Activated T-cell treated with anti-CD3 and anti-CD28 coated beads, Interleukin-2, amount 50 U/mL, for 1 hour (primary cell): ENCODE data around the gene PNMT.
A peak's percentile ranks its signal among the peaks of the same experiment; 100 is the strongest.

Experiments
- DNase-seq: peaks from one replicate; pipeline ENCODE4 v3.0.0-alpha.2; 2020

PNMT gene, protein sequence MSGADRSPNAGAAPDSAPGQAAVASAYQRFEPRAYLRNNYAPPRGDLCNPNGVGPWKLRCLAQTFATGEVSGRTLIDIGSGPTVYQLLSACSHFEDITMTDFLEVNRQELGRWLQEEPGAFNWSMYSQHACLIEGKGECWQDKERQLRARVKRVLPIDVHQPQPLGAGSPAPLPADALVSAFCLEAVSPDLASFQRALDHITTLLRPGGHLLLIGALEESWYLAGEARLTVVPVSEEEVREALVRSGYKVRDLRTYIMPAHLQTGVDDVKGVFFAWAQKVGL

DNA sequence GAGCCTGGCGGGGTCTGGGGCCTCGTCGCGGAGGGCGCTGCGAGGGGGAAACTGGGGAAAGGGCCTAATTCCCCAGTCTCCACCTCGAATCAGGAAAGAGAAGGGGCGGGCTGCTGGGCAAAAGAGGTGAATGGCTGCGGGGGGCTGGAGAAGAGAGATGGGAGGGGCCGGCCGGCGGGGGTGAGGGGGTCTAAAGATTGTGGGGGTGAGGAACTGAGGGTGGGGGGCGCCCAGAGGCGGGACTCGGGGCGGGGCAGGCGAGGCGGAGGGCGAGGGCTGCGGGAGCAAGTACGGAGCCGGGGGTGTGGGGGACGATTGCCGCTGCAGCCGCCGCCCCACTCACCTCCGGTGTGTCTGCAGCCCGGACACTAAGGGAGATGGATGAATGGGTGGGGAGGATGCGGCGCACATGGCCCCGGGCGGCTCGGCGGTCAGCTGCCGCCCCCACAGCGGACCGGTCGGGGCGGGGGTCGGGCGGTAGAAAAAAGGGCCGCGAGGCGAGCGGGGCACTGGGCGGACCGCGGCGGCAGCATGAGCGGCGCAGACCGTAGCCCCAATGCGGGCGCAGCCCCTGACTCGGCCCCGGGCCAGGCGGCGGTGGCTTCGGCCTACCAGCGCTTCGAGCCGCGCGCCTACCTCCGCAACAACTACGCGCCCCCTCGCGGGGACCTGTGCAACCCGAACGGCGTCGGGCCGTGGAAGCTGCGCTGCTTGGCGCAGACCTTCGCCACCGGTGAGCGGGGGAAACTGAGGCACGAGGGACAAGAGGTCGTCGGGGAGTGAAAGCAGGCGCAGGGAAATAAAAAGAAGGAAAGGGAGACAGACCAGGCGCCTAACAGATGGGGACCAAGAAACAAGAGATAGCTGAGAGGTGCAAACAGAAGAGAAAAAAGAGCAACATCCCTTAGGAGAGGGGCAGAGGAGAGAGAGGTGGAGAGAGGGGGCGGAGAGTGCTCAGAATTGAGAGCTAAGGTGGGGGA lies at the start of gene PNMT:
Gene PNMT, plus strand, starts transcription at position 509 of the 980 bp plus-strand sequence. Its CDS starts 23 bp downstream, at position 532.
- DNase-seq, result peak; percentile 69

DNA sequence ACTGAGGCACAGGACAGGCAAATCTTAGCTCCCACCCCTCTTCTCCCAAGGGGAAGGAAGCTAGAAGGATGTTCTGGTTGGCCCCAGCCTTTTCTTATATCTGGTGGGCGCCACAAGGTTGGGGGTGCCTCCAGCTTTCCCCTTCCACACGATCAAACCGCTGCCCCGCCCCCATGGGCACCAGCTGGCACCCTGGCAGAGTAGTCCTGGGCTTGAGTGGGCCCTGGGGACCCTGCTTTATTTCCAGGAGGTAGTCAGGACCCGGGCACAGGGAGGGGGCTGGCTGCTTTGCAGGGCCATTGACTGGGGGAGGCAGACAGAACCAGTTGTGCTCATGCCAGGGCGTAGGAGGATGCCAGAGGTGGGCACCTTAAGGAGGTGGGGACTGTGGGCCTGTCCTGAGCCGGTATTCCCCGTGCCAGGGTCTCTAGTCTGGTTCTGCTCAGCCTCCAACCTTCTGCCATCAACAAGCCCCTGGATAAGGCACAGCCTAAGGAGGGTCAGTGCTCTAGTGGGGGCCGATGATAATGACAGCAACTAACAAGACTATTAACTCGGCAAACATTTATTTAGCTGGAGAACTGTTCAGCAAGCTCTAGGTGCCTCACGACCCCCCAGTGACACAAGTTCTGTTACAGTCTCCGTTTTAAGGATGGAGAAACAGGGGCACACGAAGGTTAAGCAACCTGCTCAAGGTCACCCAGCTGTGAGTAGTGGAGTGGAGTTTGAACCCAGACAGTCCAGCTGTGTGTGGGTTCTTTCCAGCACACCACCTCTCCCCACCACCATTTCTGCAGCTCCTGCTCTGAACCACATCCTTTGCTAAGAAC lies 49.1 kb upstream of the PNMT start:
- no peak for DNase-seq

DNA sequence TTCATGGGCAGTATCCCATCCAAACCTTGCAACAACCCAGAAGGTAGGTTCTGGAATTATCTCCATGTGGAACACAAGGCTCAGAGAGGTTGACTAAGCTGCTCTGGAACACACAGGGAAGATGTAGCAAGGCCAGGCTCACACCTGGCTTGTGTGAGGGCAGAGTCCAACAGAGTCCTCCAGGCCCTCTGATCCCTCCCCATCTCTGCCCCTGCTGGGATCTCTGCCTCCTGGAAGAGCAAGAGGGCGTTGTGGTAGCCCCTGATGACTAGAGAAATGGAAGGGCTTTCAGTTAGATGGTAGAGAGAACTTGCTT lies 48.5 kb upstream of the PNMT start:
- no peak for DNase-seq

DNA sequence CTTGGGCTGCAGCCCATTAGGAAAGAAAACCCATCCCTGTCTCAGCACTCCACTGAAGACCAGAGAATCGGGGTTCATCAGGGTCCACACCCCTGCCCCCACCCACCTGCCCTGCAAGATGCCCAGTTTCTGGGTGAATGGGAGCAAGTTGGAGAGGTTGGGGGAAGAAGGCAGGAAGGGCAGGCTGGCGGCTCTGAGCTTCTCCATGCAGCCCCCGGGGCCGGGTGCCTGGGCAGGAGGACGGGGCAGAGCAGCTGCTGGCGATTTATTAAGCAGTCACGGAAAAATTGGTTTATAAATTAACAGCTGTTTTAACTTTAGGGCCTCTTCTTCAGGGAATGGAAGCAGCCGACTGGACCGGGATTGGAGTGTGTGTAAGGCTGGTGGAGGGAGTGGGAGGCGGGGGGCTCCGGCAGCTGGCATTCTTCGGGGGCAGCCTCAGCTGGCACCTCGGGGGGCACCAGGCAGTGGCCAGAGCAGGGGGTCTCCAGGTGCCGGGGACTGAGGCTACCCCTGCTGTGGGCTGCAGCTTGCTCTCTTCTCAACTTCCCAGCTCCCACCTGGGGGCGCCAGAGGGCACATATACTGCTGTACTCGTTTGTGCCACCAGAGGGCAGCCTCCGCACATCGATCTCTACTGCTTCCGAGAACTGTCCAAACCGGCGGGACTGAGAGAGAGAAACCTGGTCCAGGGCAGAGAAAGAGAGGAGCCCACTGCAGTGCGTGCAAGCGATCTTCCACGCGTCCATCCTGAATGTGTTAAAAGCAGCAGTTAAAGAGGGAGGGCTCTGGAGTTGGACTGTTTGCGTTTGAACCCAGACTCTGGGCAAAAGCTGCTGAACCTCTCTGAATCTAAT lies 46.5 kb upstream of the PNMT start:
- DNase-seq, result peak; percentile 97

DNA sequence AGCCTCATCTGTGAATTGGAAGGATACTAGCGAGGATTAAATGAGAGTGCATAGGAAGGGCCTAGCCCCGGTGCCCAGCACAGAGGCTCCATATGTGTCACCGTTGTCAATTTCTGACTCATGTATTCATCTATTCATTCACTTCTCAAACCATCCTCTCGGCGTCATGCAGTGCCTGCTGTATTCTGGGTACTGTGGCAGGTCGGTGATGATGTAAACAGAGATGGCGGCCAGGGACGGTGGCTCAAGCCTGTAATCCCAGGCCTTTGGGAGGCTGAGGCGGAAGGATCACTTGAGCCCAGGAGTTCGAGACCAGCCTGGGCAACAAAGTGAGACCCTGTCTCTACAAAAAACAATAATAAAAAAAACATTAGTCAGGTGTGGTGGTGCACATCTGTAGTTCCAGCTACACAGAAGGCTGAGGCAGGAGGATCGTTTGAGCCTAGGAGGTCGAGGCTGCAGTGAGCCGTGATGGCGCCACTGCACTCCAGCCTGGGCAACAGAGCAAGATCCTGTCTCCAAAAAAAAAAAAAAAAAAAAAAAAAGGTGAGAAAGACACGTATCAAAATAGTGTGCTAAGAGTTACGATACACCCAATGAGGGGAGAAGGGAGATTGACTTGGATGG lies 45.8 kb upstream of the PNMT start:
- no peak for DNase-seq

DNA sequence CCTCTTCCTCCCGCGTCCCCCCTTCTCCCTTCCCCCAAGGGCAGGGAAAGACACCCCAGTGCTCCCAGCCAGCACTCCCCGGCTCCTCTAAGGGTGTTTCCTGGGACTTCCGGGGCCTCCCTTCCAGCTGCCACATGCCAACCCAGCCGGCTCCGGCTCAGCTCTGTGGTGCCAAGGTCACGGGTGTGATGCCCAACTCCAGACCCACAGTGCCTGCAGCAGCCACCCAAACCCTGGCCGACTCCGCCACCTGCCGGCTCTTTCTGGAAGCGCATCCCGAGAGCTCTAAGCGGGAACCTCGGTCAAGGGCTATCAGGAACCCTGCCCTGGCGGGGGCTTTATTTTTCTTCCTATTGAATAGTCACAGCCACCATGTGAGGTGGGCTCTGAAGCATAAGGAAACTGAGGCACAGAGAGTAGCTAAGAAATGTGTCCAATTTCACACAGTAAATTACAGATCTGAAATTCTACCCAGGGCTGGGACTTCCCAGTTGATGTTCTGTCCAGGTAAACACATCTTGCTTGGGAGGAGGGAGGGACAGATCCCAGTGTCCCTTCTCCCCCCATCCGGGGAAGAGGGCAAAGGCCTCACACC lies 44.8 kb upstream of the PNMT start:
- DNase-seq, result peak; percentile 89

DNA sequence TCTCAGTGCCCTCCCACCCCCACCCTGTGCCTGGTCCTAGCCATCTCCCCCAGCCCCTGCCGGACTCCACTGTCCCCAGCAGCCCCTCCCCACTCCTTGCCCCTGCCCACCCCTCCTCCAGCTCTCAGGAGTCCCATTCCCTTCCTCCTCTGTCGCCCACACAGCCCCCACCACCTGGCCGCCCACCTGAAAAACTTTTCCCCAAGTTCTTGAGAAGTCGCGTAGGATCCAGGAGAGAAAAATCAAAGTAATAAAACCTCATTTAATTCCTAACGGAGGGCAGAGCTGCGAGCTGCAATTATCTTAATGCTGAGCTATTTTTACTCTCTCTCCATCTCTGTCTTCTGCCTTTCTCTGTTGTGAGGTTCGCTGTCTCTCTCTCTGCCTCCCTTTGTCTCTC lies 43.9 kb upstream of the PNMT start:
- DNase-seq, result no peak

DNA sequence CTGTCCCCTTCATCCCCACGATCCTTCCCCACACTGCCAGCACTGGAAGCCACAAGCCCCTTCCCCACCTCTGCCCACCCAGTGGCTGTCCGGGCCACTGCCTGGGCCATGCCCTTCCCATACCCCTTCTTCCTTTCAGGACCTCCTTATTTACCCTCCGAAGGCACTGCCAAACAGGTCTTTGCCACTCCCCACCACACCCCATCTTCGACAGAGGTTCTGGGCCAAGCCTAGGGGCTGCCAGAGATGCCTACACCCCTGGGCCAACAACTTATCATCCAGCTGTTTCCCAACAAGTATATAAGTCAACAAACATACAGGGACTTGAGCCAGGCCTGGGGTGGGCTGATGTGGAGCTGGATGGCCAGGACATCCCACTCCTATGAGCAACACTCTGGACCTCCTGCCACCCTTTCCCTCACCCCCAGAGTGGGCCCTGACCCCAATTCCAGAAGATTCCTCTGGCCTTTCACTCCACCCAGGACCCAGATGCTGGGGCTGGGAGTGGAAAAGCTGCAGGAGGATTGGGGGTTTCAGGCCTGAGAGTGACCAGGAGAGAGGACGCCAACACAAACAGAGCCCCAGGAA lies 43.0 kb upstream of the PNMT start:
- DNase-seq, result no peak

DNA sequence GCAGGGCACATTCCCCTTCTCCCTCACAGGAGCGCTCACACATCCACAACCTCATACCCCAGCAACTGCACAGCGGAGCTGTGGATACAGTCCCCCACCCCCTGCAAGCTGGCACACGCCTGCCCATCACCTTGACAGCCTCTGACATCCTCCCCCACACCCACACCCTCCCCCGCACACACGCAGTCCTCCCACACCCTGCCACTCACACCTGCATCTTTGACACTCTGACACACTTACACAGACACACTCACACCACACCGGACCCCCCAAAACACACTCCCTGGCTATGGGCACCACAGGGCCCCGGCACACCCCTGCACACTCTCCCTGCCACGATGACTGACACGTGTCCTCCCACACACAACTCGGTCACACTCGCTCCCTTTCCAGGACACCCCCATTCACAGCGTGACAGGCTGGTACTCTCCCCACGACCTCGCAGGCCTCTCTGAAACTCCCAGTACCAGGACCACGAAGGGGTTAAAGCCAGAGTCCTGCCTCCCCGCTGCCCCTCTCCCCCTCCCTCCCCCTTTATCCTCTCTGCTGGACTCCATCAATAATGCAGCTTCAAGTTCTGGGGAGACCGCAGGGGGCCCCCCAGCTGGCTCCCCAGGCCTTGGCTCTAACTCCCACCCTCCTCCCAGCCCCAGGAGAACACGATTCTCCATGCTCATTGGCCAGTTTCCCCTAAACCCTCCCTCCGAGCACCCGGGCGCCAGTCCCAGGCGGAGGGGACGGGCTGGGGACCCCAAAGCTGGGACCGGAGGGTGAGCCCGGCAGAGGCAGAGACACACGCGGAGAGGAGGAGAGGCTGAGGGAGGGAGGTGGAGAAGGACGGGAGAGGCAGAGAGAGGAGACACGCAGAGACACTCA lies 41.8 kb upstream of the PNMT start, which contains the start of gene PPP1R1B:
Gene PPP1R1B, plus strand, starts transcription at position 782 of the 876 bp plus-strand sequence. CDS start 441 bp downstream, outside the sequence.
- DNase-seq, result no peak

DNA sequence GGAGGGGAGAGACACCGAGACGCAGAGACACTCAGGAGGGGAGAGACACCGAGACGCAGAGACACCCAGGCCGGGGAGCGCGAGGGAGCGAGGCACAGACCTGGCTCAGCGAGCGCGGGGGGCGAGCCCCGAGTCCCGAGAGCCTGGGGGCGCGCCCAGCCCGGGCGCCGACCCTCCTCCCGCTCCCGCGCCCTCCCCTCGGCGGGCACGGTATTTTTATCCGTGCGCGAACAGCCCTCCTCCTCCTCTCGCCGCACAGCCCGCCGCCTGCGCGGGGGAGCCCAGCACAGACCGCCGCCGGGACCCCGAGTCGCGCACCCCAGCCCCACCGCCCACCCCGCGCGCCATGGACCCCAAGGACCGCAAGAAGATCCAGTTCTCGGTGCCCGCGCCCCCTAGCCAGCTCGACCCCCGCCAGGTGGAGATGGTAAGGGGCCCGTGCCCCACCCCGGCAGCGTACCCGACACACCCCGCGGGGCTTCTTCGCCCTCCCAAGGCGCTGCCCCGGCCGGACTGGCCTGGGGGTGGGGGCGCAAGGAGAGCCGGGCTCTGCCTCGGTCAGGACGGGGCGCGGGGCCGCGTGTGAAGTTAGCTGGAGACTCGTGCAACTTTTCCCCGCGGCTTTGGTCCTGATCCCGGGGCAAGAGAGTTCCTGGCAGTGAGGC lies 41.1 kb upstream of the PNMT start:
- DNase-seq, result no peak

DNA sequence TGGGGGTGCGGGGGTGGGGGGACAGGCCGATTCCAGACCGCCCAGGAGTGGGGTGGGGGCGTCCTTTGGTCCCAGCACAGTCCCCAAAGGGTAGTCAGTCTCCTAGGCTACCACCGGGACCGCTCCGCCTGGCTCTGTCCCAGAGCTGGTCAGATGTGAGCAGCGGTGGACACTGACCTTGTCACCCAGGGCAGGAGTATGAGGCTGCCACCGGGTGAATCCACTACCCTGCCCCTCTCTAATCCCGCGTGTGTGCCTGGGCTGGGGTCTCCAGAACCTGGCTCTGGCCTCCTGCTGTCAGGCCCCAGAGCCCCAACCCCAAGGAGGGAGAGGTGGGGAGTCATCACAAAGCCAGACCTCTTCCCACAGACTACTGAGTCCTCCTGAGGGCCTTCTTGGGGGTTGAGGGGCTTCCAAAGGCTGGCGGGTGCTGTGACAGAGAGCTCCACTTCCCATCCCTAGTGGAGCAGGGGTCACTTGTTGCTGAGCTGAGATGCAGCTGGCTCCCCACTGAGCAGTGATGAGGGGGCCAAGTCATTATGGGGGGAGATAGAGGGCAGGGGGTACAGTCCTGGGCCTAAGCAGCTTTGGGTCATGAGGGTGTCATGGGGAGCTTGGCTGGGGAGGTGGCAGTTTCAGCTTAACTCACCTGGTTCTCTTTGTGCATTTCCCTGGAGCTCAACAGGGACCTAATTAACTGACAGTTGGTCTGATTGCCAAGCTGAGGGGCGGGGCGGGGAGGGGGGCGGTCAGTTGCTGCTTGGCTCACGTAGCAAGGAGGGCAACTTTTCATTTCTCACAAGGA lies 40.3 kb upstream of the PNMT start:
- DNase-seq, result no peak

DNA sequence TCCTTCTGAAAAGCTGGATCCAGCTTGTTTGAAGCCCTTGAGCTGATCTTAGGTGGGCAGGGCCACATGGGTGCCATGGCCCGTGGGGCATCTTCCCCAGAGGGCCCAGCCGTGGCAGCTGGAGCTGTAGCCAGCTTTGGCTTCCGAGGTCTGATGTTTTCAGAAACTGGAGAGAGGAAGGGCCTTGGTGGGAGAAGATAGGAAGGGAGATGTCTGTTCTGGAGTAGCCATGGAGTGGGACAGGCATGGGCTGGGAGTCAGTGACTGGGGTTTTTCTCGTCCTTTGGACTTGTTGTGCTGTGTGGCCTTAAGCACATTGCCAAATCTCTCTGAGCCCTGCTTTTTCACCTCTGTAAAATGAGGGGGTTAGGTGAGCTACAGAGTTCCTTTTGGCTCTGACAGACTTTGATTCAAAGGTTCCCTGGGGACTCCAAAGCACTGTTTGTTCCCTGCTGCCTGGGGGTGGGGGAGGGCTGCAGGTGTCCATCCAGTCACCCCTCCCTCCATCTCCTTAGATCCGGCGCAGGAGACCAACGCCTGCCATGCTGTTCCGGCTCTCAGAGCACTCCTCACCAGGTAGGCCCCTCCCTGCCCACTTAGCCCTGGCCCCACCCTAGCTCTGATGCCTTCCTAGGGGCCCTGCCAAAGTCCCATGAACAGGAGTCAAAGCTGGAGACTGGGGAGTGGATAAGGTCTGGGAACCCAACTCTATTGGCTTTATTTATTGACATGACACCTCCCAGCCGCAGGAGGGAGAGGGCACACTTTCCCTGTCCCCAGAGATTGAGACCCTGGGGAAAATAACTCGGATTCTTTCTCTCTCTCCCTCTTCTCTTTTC lies 39.4 kb upstream of the PNMT start:
- no peak for DNase-seq

DNA sequence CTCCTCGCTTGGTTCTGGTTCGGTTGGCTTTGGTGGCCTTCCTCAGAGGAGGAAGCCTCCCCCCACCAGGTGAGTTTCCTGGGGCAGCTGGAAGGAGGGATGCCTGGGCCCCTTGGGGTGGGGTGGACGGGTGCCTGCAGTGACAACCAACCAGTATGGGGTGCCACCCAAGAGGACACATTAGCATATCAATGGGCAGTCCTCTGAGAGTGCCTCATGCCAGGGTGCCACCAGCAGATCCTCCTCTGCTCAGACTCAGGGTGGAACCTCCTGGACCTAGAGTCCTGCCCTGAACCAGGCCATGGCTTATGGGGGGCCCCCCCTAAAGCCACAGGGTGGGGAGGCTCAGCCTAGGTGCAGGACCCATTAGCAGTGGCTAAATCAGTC lies 38.8 kb upstream of the PNMT start:
- DNase-seq, result no peak

DNA sequence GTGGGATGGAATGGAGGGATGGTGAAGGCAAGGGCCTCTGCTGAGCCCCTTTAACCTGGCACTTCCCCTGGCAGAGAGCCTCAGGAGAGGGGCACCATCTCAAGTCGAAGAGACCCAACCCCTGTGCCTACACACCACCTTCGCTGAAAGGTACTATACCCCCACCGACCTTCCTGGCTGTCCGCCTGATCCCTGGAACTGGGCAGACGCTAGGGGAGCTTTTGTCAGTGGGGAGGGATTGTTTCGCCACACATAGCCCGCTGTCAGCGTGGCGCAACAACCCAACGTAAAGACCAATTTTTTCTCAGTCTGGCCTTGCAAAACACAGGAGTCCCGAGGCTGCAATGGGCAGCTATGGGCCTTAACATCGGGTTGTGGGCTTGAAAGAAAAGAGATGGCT lies 38.4 kb upstream of the PNMT start:
- no peak for DNase-seq

DNA sequence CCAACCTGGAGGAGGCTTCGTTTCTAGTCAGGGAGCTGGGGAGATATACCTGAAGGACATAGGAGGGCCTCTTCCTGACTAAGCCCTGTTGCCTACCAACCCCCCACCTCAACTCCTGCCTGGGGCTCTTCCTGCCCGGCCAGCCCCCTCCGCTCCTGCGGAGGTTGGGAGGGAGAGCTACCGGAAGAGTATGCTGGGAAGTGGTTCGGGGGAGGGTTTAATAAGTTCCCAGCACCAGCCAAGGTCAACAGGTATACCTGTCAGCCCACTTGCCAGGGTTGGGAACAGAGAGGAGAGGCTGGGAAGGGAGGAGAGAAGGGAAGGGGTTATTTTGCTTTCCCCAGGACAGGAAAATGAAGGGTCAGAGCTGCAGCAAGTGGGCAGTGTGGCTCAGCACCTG lies 36.9 kb upstream of the PNMT start:
- no peak for DNase-seq

DNA sequence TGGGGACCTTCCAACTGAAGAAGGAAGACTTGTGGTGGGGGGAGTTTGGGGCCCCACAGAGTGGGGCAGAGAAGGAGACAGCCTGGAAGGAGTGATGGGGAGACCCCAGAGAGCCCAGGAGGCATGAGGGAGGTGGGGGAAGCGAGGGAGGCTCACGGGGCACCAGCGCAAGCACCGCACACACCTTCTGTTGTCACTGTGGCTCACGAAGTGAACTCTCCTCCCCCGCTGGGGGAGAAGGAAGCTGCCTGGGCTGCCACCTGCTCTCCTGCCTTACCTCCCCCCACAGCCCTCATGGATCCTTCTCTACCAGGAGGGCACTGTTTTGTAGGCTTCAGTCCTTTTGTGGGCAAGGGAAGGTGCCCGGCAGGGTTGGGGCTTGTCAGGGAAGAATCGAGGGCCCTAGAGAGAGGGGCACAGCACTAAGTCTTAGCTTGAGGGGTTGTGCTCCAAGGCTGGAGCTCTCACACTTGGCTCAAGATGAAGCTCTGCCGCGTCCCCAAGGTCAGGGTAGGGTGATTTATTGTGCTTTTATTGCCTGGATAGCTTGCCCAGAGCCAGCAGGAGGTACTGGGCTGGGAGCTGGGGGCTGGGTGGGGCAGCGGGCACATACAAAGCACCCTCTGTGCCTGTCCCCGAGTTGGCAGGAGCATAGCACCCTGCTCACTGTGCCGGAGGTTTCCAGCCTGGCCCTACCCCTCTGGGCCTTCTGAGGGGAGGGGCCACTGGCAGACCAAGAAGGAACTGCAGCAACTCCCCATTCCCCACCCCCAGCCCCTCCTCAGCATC lies 35.9 kb upstream of the PNMT start:
- no peak for DNase-seq
